ENCODE measurements around the gene GBP2.

DNA sequence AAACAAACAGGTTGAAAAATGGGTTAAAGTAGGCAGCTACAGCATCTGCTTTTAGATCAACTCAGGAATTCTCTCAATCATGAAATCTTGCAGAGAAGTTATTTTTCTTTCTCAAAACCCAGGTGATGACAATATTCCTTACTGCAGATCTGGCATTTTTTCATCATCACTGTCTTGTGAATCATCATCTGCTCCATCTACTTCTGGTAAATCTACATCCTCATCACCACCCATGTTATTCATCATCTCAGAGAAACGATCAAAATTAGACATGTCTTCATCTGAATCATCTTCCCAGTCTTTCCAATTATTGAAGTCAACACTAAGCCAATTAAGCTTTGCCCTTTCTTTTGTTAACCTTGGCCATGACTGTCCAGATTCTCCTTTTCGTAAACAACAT is 21.8 kb downstream of the GBP2 start:
- TF ChIP-seq, protein P1, sequence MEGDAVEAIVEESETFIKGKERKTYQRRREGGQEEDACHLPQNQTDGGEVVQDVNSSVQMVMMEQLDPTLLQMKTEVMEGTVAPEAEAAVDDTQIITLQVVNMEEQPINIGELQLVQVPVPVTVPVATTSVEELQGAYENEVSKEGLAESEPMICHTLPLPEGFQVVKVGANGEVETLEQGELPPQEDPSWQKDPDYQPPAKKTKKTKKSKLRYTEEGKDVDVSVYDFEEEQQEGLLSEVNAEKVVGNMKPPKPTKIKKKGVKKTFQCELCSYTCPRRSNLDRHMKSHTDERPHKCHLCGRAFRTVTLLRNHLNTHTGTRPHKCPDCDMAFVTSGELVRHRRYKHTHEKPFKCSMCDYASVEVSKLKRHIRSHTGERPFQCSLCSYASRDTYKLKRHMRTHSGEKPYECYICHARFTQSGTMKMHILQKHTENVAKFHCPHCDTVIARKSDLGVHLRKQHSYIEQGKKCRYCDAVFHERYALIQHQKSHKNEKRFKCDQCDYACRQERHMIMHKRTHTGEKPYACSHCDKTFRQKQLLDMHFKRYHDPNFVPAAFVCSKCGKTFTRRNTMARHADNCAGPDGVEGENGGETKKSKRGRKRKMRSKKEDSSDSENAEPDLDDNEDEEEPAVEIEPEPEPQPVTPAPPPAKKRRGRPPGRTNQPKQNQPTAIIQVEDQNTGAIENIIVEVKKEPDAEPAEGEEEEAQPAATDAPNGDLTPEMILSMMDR (IDR thresholded peaks at IDR 0.05), result no peak
- no peak for TF ChIP-seq POLR2A (IDR thresholded peaks at IDR 0.05)
- no peak for TF ChIP-seq EP300 (IDR thresholded peaks at IDR 0.05)
- TF ChIP-seq POLR2AphosphoS5 (IDR thresholded peaks at IDR 0.05), result no peak

All from suprapubic skin (tissue), 4 donors.